ENCODE measurements around the gene SYCE3. TPM values are rescaled to one million over a fixed set of nuclear protein-coding genes. Genes with fewer than 3 reads are reported as not detected.

SYCE3 gene
- total RNA-seq, 1 donor from 2014 or later, result not detected

- H3K27me3 ChIP-seq, result peaks cover 28% of the 10 kb centered on the region
- H3K9me3 Mint-ChIP-seq, result peaks cover 2% of the 10 kb centered on the region
- H3K27ac ChIP-seq, result no peak overlapping the region
- no peak overlapping the region for H3K9ac ChIP-seq
- no peak overlapping the region for H3K4me3 Mint-ChIP-seq
- H3K9me3 ChIP-seq (ENCODE audit: low read depth), result no peaks in the 10 kb centered on the region
- no peak for DNase-seq (ENCODE audit: low spot score)
- no peaks in the 10 kb centered on the region for H3K36me3 ChIP-seq
- peaks cover 8% of the 10 kb centered on the region for H3F3A ChIP-seq (ENCODE audit: low read depth)
- peaks cover 3% of the 10 kb centered on the region for H3K4me1 Mint-ChIP-seq
- H2AFZ ChIP-seq (replicated peaks), result no peak overlapping the region
- peaks cover 1% of the 10 kb centered on the region for H3K36me3 Mint-ChIP-seq
- H3K27me3 Mint-ChIP-seq (ENCODE audit: insufficient read depth, low read depth), result no peaks in the 10 kb centered on the region
- TF ChIP-seq CTCF (IDR thresholded peaks at IDR 0.05) (no peak), EZH2phosphoT487 (IDR thresholded peaks at IDR 0.05) (no peak), EZH2 (IDR thresholded peaks at IDR 0.05) (no peak)
- no peak overlapping the region for H3K4me2 ChIP-seq
- no peaks in the 10 kb centered on the region for H4K20me1 ChIP-seq (ENCODE audit: low read depth)
- no peaks in the 10 kb centered on the region for H3K79me2 ChIP-seq (ENCODE audit: low read depth)
- no peaks in the 10 kb centered on the region for H3K4me1 ChIP-seq
- H3K27ac Mint-ChIP-seq, result no peak overlapping the region
- H3K4me3 ChIP-seq, result no peak overlapping the region
These were observed 47.9 kb upstream of the SYCE3 start for GRCh38 chr22:50610581-50610980.

GRCh38 chr22:50610041-50610451, 47.3 kb upstream of the SYCE3 start:
- Histone ChIP-seq H3K9ac (no peak overlapping the region), H3K4me2 (no peak overlapping the region), H3K9me3 (ENCODE audit: low read depth) (no peaks in the 10 kb centered on the region), H3K4me1 (no peaks in the 10 kb centered on the region), H4K20me1 (ENCODE audit: low read depth) (no peaks in the 10 kb centered on the region), H2AFZ (replicated peaks) (no peak overlapping the region), H3K27me3 (peaks cover 28% of the 10 kb centered on the region), H3F3A (ENCODE audit: low read depth) (peaks cover 8% of the 10 kb centered on the region), H3K79me2 (ENCODE audit: low read depth) (no peaks in the 10 kb centered on the region), H3K4me3 (no peak overlapping the region), H3K27ac (no peak overlapping the region), H3K36me3 (no peaks in the 10 kb centered on the region)
- Mint-ChIP-seq H3K27ac (no peak overlapping the region), H3K36me3 (peaks cover 1% of the 10 kb centered on the region), H3K27me3 (ENCODE audit: insufficient read depth, low read depth) (peaks cover 2% of the 10 kb centered on the region), H3K4me1 (peaks cover 3% of the 10 kb centered on the region), H3K4me3 (no peak overlapping the region), H3K9me3 (peaks cover 2% of the 10 kb centered on the region)
- no peak for DNase-seq (ENCODE audit: low spot score)
- TF ChIP-seq CTCF (IDR thresholded peaks at IDR 0.05) (no peak), EZH2phosphoT487 (IDR thresholded peaks at IDR 0.05) (no peak), EZH2 (IDR thresholded peaks at IDR 0.05) (no peak)

GRCh38 chr22:50609599-50609998, 46.9 kb upstream of the SYCE3 start:
- Mint-ChIP-seq H3K4me3 (no peak overlapping the region), H3K36me3 (peaks cover 1% of the 10 kb centered on the region), H3K4me1 (peaks cover 3% of the 10 kb centered on the region), H3K9me3 (peaks cover 2% of the 10 kb centered on the region), H3K27me3 (ENCODE audit: insufficient read depth, low read depth) (peaks cover 2% of the 10 kb centered on the region), H3K27ac (no peak overlapping the region)
- Histone ChIP-seq H3F3A (ENCODE audit: low read depth) (peaks cover 8% of the 10 kb centered on the region), H3K79me2 (ENCODE audit: low read depth) (no peaks in the 10 kb centered on the region), H3K4me3 (no peak overlapping the region), H2AFZ (replicated peaks) (no peak overlapping the region), H3K9ac (no peak overlapping the region), H3K4me1 (no peaks in the 10 kb centered on the region), H3K4me2 (no peak overlapping the region), H4K20me1 (ENCODE audit: low read depth) (no peaks in the 10 kb centered on the region), H3K9me3 (ENCODE audit: low read depth) (no peaks in the 10 kb centered on the region), H3K27ac (no peak overlapping the region), H3K36me3 (no peaks in the 10 kb centered on the region), H3K27me3 (peaks cover 31% of the 10 kb centered on the region)
- TF ChIP-seq CTCF (IDR thresholded peaks at IDR 0.05) (no peak), EZH2phosphoT487 (IDR thresholded peaks at IDR 0.05) (no peak), EZH2 (IDR thresholded peaks at IDR 0.05) (no peak)
- no peak for DNase-seq (ENCODE audit: low spot score)
